ENCODE data around the gene GTPBP1.

Gene GTPBP1

GRCh38 chr22:38727123-38727522 lies 21.4 kb downstream of the GTPBP1 start:
- no peak for DNase-seq

DNA sequence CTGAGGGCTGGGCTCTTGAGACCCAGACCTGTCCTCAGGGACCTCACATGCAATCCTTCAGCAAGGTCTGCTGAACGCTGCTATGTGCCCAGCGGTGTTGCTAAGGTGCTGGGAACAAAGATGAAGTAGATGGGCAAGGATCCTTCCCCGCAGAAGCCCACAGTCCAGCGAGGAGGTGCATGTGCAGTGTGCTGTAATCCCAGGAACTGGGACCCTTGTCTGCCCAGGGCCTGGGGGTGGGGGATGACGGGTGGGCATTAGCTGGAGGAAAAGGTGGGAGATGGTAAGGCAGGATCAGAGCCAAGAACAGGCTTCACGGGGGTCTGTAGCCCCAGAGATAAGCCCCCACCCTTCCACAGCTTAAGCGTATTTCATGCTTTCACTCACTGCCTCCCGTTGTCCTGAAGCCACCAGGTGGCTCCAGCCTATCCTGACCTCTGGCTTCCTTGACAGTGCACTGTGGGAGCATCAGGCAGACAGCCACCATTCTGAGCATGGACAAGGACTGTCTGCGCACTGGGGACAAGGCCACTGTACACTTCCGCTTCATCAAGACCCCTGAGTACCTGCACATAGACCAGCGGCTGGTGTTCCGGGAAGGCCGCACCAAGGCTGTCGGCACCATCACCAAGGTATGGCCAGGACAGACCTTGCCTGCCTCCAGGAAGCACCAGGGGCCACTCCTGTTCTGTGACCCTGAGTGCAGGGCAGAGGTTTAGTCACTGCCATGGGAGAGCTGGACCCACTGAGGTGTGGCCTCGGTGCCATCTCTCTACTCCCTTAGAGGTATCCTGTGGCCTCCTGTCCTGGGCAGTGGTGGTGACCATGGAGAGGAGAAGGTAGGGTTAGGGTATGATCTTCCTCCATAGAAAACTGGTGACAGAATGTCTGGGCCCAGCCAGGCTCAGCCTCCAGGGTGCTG lies 22.0 kb downstream of the GTPBP1 start:
- DNase-seq = no peak

GRCh38 chr22:38728871-38729796 lies 23.4 kb downstream of the GTPBP1 start:
- peak; percentile 11 for DNase-seq

GRCh38 chr22:38729946-38730345 lies 24.2 kb downstream of the GTPBP1 start:
- DNase-seq = no peak

DNA sequence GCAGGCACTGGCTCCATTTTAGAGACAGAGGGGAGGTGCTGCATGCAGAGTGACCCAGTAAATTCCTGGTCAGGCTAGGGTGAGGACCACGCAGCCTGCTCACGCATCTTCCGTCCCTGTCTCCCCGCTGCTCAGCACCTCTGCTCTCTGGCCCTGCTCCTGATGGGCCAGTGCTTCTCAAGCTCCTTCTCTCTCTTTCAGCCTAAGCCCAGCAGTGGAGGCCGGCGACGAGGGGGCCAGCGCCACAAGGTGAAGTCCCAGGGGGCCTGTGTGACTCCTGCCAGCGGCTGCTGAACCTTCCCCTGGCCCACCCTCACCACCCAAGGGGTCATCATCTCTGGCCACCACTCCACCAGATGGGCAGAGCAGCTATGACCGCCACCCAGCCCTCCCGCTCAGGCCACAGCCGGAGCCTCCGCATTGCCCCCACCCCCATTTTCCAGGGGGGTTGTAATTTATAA lies 24.7 kb downstream of the GTPBP1 start:
- no peak for DNase-seq

- DNase-seq = no peak
Observed at GRCh38 chr22:38731703-38732161, 26.0 kb downstream of the GTPBP1 start.

GRCh38 chr22:38732251-38732815 lies 26.6 kb downstream of the GTPBP1 start:
- no peak for DNase-seq

DNA sequence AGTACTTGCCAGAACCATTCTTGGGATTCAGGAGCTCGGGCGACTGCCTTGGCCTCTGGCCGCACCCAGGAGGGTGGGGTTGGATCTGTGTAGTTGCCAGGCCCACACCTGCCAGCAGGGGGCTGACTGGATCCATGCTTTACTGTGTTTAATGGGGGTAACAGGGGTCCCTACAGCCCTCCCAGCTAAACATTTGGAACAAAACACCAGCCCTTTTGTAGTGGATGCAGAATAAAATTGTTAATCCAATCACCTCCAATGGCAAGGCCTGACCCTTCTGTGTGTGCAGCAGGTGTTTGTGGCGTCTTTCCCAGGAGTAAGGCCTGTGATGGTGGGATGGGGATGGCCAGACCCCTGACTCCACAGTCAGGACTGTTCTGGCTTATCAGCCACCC lies 27.6 kb downstream of the GTPBP1 start:
- peak; percentile 29 for DNase-seq

- no peak for DNase-seq
Observed at GRCh38 chr22:38733724-38734381, 28.1 kb downstream of the GTPBP1 start.

- DNase-seq = no peak
Observed at GRCh38 chr22:38734421-38735100, 28.8 kb downstream of the GTPBP1 start.

DNA sequence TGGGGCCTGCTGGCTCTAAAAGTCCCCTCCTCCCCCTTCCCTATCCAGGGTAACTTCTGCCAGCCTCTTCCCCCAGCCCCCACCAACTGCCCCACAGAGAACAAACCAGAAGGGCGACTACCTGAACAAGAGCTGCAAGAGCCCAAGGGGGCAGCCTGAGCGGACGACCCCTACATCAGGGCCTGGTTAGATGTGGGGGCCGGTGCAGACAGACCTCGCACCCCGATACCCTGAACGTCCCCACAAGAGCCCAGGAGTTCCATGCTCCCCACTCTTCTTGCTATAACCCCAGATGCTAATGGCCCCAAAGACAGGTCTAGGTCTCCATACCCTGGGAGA lies 29.4 kb downstream of the GTPBP1 start:
- DNase-seq = no peak

DNA sequence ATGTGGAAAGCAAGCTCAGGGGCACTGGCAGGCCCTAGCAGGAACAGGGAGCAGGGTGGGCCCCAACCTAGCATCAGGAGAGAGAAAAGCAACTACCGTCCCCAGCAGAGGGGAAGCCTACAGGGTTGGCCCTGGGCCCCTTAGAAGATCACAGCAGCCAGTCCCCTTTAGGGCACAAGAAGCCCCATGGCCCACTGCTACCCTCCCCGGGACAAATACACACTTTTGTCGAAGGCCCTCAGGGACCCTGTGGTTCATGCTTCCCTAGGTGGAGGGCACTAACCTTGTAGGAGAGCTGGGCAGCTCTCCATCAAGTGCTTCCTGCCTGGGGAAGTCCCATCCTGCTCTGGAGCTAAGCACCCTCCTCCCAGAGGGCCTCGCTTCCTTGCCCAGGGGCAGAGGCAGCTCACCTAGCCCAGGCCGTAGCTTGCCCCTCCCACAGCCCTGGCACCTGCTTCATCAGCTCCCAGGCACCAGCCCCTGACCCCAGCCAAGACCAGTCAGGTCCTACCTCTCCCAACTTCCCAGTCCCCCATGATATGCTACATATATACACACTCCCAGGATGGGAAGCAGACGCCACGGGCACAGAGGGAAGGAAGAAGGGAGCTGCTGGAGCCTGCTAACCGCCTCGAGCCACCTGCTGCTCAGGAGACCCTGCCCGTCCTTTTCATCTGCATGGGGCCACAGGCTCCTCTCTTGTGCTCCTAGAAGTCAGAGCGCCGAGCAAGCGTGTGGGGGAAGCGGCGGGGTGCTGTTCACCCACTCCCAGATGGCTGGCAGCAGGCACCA lies 29.9 kb downstream of the GTPBP1 start:
- DNase-seq = no peak

DNA sequence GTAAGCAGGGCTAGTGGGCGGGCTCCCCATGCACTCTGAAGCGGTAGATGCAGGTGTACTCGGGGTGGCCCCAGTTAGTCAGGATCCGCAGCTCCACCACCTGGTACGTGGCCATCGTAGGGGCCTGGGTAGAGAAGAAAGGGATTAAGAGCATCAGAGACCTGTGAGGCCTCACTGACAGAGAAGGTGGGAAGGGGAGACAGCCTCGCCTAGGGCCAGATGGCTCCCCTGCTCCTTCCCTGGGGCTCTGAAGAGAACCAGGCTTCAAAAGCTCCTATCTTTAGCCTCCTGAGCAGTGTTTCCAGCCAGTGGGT lies 30.5 kb downstream of the GTPBP1 start:
- DNase-seq = no peak

GRCh38 chr22:38737302-38738060 lies 31.7 kb downstream of the GTPBP1 start:
- no peak for DNase-seq

GRCh38 chr22:38738475-38739070 lies 32.8 kb downstream of the GTPBP1 start:
- no peak for DNase-seq

DNA sequence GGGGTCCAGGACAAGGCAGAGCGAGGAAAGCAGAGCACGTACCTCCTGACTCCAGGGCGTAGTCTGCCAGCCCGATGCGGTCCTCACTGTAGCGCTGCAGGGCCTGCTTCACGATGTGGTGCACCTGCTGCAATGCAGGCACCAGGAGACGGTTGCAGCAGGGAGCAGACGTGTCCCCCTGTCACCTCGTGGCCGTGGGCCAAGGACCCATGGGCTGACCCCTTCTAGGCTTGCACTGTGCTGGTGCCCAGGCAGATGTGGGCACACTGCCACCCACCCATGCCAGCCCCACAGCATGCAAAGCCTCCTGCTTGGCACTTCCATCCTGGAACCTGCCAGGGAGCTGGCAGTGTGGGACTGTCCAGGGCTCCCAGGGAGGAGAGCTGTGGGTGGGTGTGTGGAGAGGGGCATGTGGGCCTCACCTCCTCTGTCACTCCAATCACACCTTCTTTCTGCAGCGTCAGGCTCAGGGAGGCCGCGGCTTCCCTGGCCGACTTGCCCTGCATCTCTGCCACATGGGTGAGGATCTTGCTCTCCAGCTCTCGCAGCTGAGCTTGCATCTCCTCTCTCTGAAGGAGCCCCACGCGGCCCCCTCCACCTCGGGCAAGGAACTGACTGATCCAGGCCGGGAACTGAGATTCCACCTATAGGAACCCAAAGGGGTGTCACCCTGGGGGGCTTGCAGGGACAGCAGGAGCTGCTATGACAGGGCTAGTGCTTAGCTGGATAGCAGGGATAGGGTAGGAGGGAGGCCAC lies 33.7 kb downstream of the GTPBP1 start:
- no peak for DNase-seq

DNA sequence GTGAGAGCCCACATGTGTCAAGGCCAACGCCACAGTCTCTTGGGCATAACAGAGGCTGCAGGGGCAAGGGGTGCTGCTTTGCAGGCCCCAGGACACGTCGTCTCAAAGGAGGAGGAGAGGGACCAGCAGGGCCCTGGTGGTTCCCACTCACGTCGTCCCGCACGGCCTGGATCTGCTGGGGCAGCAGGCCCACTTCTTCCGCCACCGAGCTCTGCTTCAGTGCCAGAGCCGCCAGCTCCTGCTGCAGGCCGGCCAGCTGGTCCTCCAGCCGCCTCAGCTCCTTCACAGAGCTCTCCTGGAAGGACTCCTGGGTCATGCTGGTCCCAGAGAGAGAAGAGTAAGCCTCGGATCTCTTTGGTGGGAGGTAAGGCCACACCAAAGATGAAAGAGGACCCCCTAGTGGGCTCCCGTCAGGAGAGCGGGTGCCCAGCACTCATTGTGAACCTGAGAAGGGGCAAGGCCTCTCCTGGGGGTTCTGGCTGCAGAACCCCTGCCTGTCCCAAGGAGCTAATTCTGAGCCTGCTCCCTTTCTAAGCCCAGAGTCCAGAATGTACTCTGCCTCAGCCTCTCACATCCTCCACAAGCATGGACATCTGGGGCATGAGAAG lies 34.5 kb downstream of the GTPBP1 start:
- no peak for DNase-seq

GRCh38 chr22:38740754-38741153 lies 35.0 kb downstream of the GTPBP1 start:
- DNase-seq = no peak

GRCh38 chr22:38741166-38741565 lies 35.4 kb downstream of the GTPBP1 start:
- DNase-seq = no peak

All from fibroblast of skin of scalp (primary cell).